Tibial nerve (tissue), 3 donors: ENCODE measurements around the gene PLA2G2D.

Experiments
- POLR2A ChIP-seq, 2 donors: fragments of 450-650 bp; IDR thresholded peaks; one replicate each; pipeline ENCODE4 v1.6.1; 2017; ENCODE audit warnings: antibody characterized with exemption in 2 of 2, mild to moderate bottlenecking in 2 of 2, moderate library complexity in 2 of 2
- TF ChIP-seq, protein P1 (sequence below), 5 experiments: fragments of 200-600 bp in 3 of 5; fragments of 450-650 bp in 2 of 5; sonication (generic) in 3 of 5; IDR thresholded peaks; one replicate each; pipeline ENCODE4 v1.5.1; 2016 to 2019; ENCODE audit warnings: antibody characterized with exemption in 5 of 5, mild to moderate bottlenecking in 3 of 5, moderate library complexity in 2 of 5

DNA sequence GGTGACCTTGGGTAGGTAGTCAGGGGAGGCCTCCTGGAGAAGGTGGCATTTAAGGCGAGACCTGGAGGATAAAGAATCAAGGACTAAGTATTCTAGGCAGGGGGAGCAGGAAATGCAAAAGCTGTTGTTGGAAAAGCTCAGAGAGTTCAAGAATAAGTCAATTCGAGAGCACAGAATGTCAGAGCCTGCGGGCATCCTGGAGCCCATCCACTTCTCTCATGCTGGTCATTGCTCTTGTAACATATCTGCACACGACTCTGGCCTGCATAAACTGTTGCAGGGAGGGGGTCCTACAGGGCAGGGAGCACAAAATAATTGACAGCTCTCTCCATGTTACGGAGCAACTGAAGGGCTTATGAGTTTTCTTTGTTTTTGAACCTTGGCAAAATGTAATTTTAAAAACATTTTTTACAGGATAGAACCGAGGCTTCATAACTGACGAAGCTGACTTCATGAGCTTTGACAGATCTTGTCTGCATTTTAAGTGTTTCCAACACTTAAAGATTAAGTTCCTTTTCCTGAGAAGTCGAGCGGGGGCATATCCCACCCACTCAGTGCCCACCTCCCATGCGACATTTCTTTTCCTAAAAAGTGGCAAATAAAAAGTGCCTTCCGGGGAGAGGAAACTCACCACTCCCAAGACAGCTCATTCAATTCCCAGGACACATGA lies 45.1 kb downstream of the PLA2G2D start:
- TF ChIP-seq, protein P1, sequence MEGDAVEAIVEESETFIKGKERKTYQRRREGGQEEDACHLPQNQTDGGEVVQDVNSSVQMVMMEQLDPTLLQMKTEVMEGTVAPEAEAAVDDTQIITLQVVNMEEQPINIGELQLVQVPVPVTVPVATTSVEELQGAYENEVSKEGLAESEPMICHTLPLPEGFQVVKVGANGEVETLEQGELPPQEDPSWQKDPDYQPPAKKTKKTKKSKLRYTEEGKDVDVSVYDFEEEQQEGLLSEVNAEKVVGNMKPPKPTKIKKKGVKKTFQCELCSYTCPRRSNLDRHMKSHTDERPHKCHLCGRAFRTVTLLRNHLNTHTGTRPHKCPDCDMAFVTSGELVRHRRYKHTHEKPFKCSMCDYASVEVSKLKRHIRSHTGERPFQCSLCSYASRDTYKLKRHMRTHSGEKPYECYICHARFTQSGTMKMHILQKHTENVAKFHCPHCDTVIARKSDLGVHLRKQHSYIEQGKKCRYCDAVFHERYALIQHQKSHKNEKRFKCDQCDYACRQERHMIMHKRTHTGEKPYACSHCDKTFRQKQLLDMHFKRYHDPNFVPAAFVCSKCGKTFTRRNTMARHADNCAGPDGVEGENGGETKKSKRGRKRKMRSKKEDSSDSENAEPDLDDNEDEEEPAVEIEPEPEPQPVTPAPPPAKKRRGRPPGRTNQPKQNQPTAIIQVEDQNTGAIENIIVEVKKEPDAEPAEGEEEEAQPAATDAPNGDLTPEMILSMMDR (IDR thresholded peaks at IDR 0.05) = no peak
- no peak for TF ChIP-seq POLR2A (IDR thresholded peaks at IDR 0.05)
